ACHN (cell line): Measurements from ENCODE around the gene PSMD1.
A peak's percentile ranks its signal among the peaks of the same experiment; 100 is the strongest.
"Not testable (repeated sequence)": the region's sequence is repeated elsewhere in the genome, so short reads cannot be mapped to it uniquely, and the experiment has no call there.

ENCODE experiments used
- DNase-seq: peaks from one replicate; pipeline ENCODE4 v3.0.0-alpha.2; 2015
- in situ Hi-C: cut with HindIII; loops from 2 replicates; pipeline ENCODE4 v1.10.0; 2017; ENCODE audit warnings: low sequenced_read_pairs, low pct_ligation_motif_present, low pct_unique_long_range_greater_than_20kb

The PSMD1 gene

GRCh38 chr2:231130336-231131056, 73.8 kb downstream of the PSMD1 start:
- no peak for DNase-seq
- in situ Hi-C loops, result no loop called here

GRCh38 chr2:231132129-231132528, 75.5 kb downstream of the PSMD1 start:
- DNase-seq, result no peak
- in situ Hi-C loops, result no loop called here

- DNase-seq, result no peak
- in situ Hi-C loops, result no loop called here
These were observed 76.9 kb downstream of the PSMD1 start for GRCh38 chr2:231133365-231134099.

- DNase-seq, result no peak
These were observed 78.4 kb downstream of the PSMD1 start for GRCh38 chr2:231134910-231135655.

GRCh38 chr2:231138699-231139098, 82.0 kb downstream of the PSMD1 start:
- no peak for DNase-seq
- in situ Hi-C loops, result no loop called here

More at GRCh38 chr2:231134910-231135655, 78.4 kb downstream of the PSMD1 start:
- in situ Hi-C loops, result no loop called here

GRCh38 chr2:231139796-231140195, 83.1 kb downstream of the PSMD1 start:
- no peak for DNase-seq
- in situ Hi-C loops, result no loop called here

GRCh38 chr2:231140808-231141207, 84.1 kb downstream of the PSMD1 start:
- in situ Hi-C loops, DNase-seq: not testable (repeated sequence)

- in situ Hi-C loops, result no loop called here
- peak; percentile 78 for DNase-seq
These were observed 88.2 kb downstream of the PSMD1 start for GRCh38 chr2:231144896-231145295.

GRCh38 chr2:231146665-231147064, 90.0 kb downstream of the PSMD1 start:
- in situ Hi-C loops, result no loop called here

GRCh38 chr2:231152800-231153557, 96.3 kb downstream of the PSMD1 start:
- DNase-seq, result no peak
- in situ Hi-C loops, result no loop called here

More at GRCh38 chr2:231146665-231147064, 90.0 kb downstream of the PSMD1 start:
- no peak for DNase-seq

GRCh38 chr2:231159306-231159705, 102.6 kb downstream of the PSMD1 start:
- no peak for DNase-seq
- in situ Hi-C loops, result no loop called here

GRCh38 chr2:231160701-231161100, 104.0 kb downstream of the PSMD1 start:
- in situ Hi-C loops, result no loop called here
- no peak for DNase-seq

GRCh38 chr2:231161252-231161839, 104.7 kb downstream of the PSMD1 start:
- in situ Hi-C loops, result no loop called here
- peak; percentile 45 for DNase-seq

- in situ Hi-C loops, result no loop called here
- peak; percentile 98 for DNase-seq
These were observed 105.2 kb downstream of the PSMD1 start for GRCh38 chr2:231161877-231162329.

- no peak for DNase-seq
- in situ Hi-C loops, result no loop called here
These were observed 106.3 kb downstream of the PSMD1 start for GRCh38 chr2:231163011-231163410.

GRCh38 chr2:231163414-231164095, 106.9 kb downstream of the PSMD1 start:
- in situ Hi-C loops, result no loop called here
- no peak for DNase-seq

GRCh38 chr2:231167745-231168459, 111.2 kb downstream of the PSMD1 start:
- in situ Hi-C loops, result no loop called here
- DNase-seq, result no peak
